COLO668 (cell line): ENCODE measurements around the gene MRTFB.

Source experiments
- DNase-seq: peaks from one replicate; lab custom pipeline; 2025; ENCODE audit not compliant: unreplicated experiment; lab: John Stamatoyannopoulos, UW

MRTFB gene

DNA sequence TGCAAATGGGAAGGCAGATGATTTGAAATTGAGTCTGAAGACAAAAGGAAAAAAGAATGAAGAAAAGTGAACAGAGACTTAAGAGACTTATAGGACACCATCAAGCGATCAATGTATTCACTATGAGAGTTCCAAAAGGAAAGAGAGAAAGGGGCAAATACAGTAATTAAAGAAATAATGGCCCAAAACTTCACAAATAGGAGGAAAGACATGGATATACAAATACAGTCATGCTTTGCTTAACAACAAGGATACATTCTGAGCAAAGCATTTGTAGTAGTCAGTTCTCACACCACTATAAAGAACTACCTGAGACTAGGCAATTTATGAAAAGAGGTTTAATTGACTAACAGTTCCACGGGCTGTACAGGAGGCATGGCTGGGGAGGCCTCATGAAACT lies 152.5 kb downstream of the MRTFB start:
- no peak for DNase-seq

- no peak for DNase-seq
These were observed 154.3 kb downstream of the MRTFB start for GRCh38 chr16:14225457-14225856.

- DNase-seq: peak; percentile 9
These were observed 161.2 kb downstream of the MRTFB start for GRCh38 chr16:14232106-14232864.

DNA sequence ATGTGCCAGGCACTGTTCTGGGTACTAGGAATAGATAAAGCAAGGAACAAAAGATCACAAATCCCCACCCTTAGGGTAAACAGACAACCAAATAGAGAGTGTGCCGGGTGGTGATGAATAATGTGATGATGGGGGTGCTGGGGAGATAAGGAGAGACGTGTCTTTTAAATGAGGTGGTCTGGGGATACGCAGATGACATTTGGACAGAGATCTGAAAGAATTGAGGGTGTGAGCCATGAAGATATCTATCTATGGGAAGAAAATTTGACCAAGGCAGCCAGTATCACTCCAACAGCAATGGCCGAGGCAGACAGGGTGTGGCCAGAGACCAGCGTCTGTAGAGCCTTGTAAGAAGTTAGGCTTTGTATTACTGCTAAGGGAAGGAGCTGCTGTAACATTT lies 165.3 kb downstream of the MRTFB start:
- no peak for DNase-seq

DNA sequence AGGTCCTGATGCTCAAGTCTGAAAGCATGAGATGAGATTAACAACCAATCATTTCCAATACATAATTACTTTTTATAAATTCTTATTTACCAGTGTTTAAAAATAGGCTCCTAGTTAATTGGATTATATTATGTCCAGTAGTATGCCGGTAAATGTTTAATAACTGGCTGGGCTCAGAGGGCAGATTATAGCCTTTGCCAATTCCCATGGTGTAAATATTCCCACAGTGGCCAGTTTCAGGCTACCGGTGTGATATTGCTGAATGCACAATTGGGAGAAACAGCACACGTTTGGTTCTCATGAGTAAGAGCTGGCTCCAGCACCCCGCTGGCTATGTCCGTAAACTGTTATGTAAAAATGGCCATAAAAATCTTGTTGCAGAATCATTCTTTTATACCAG lies 167.6 kb downstream of the MRTFB start:
- DNase-seq: no peak

- no peak for DNase-seq
These were observed 168.7 kb downstream of the MRTFB start for GRCh38 chr16:14239791-14240190.

GRCh38 chr16:14240219-14240843 lies 169.2 kb downstream of the MRTFB start:
- DNase-seq: no peak

DNA sequence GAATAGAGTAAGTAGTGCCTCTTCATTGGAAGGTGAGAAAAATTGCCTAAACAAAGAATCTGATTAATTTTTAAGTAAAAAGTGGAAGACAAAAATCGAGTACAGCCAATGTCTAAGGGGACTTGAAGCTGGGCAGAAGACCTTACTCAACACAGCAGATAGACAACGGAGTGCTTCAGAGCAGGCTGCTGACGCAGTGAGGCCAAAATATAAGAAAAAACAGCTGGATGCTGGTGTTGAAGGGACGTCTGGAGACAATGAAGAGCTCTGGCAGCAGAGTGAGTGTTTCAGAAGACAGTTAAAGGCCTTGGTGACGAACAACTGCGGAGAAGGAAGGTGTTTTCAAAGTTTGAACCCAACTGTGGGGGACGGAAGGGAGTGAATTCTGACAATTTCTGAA lies 169.8 kb downstream of the MRTFB start:
- DNase-seq: no peak

- no peak for DNase-seq
These were observed 170.5 kb downstream of the MRTFB start for GRCh38 chr16:14241631-14242030.

- DNase-seq: no peak
These were observed 171.7 kb downstream of the MRTFB start for GRCh38 chr16:14242769-14243168.

DNA sequence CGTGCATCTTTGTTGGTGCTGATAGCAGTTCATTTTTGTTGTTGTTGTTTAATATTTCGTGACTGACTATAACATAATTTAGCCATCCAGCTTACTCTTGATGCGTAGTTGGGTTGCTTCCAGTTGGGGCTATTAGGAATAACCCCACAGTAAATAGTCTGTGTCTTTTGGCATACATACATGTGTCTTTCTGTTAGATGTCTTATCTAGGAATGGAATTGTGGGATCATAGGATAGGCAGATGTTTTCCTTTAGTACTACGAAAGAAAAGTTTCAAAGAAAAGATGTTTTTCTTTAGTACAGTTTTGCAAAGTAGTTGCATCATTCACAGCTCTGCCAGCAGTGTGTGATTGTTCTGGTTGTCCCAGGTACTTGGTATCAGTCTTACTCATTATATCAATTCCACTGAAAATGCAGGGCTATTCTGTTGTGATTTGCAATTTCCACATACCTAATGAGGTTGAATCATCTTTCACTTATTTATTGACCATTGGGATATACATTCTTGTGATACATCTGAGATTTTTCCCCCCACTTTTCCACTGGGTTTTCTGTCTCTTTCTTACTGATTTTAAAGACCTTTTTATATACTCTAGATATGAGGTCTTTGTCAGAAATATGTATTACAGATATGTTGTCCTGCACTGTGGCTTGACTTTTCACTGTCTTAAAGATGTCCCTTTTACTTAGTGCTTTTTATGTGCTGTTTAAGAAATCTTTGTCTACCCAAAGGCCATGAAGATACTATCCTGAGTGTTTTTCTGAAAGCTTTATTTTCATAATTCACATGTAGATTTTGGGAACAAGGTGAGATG lies 173.3 kb downstream of the MRTFB start:
- DNase-seq: no peak

DNA sequence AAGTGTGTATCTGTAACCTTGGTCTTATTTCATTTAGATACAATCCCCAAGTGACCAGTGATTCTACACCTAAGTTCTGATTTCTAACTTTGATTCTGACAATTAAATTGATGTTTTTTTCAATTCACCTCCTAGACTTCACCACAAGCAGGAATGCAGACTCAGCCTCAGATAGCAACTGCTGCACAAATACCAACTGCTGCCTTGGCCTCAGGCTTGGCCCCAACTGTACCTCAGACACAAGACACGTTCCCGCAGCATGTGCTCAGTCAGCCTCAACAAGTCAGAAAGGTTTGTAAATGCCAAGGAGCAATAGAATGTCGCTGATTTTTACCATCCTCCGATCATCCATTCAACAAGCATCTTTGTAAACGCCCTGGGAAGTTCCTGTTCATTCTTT lies 177.7 kb downstream of the MRTFB start:
- no peak for DNase-seq

GRCh38 chr16:14249291-14250032 lies 178.3 kb downstream of the MRTFB start:
- DNase-seq: peak; percentile 19

- DNase-seq: no peak
These were observed 180.3 kb downstream of the MRTFB start for GRCh38 chr16:14251419-14251818.

- no peak for DNase-seq
These were observed 181.7 kb downstream of the MRTFB start for GRCh38 chr16:14252860-14253259.

DNA sequence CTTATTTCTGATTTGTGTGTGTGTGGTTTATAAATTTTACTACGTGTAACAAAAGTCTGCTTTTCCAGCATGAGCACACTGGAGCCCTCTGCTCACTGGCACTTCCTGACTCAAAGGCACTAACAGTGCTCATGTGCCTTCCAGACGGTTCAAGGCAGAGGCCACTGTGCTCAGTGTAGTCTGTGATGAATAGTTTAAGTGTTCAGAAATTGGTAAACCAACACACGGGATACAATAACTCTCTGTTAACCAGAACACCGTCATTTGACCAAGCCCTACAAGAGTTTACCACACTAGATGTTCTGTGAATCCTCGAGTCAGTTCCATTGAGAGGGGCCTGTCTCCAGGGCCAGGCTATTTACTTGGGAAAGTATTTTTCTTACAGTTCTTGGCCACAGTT lies 191.9 kb downstream of the MRTFB start:
- no peak for DNase-seq

GRCh38 chr16:14263769-14264168 lies 192.7 kb downstream of the MRTFB start:
- DNase-seq: no peak

DNA sequence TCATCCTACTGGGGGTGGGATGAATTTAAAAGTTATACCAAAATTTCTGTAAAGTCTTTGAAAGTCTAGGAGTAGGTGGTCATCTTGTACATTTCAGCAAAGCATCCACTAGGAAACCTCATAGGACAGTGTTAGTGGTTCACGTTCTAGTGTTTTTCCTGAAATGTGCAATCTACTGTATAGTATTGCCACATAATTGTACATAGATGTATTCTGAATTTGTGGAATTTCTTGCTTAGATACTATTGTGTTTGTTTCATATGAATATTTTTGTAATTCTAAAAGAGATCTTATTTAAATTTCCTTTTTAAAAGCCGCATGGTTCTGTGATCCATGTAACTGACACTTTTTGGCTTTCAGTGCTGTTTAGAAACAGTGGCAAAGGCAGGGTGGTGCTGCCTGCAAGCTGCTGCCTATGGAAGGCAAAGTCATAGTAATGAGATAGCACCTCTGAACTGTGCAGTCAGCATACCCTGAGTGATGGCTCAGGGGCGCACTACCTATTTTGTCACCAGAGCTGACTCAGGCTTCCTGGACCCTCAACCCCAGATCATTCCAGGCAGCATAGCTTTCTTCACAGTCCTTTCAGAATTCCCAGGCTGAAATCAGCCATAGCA lies 193.3 kb downstream of the MRTFB start:
- no peak for DNase-seq

- DNase-seq: no peak
These were observed 197.0 kb downstream of the MRTFB start for GRCh38 chr16:14268073-14268472.

DNA sequence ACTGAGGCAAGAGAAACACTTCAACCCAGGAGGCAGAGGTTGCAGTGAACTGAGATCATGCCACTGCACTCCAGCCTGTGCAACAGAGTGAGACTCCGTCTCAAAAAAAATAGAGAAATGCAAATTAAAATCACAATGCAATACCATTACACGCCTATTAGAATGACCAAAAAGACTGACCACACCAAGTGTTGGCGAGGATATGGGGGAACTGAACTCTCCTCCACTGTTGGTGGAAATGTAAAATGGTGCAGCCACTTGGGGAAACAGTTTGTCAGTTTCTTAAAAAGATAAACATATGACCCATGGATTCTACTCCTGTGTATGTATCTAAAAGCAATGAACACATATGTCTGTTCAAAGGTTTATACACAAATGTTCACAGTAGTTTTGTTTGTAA lies 204.8 kb downstream of the MRTFB start:
- DNase-seq: no peak

- peak; percentile 8 for DNase-seq
These were observed 207.6 kb downstream of the MRTFB start for GRCh38 chr16:14278749-14279148.
